ENCODE measurements around the gene LURAP1L.

LURAP1L gene, protein sequence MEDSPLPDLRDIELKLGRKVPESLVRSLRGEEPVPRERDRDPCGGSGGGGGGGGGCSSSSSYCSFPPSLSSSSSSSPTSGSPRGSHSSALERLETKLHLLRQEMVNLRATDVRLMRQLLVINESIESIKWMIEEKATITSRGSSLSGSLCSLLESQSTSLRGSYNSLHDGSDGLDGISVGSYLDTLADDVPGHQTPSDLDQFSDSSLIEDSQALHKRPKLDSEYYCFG

DNA sequence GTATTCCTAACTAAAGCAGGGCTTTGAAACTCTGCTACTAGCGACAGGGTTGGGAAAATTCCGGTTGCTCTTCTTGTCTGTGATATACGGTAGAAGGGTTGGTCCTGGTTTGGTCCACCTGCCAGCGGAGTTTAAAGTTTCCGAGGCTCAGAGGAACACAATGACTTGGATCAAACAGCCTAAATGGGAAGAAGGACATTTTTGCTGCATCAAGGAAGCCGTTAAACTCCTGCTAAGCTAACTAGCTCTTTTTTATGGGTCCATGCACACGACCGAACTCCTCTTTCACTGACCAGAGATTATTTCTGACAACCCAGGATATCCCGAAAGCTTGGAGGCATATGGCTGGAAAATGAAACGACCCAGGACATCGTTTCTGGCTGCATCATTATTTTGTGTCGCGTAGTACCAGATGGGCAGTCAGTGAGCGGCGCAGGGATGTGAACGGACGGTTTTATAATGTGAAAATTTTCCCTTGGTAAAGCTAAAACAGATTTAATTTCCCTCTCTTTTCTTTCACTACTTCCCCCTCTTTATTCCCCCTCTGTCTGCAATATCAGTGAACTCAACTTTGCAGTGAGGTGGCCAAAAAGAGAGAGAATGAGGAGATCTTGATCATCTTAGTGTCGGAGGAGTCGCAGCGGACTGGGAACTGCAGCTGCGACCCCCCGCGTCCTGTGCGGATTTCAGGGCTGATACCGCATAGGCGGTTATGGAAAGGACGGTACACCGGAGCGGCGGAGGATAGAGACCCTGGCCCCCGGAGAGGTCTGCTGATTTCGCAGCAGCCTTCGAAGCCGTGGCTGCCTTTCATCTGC lies at the start of gene LURAP1L:
TSS of gene LURAP1L (plus strand) at position 160 of the 818 bp plus-strand sequence. CDS start 696 bp downstream, outside the sequence.
- no peaks in the 10 kb centered on the region for H3K9me3 ChIP-seq (ENCODE audit: control insufficient read depth, insufficient read depth, low read length)
- H3K4me3 ChIP-seq (ENCODE audit: low read depth, low read length): peak within 1 kb of the TSS; percentile 81
- peaks cover 24% of the 10 kb centered on the region for H3K27me3 ChIP-seq (ENCODE audit: control insufficient read depth, insufficient read depth, low read length)
- peaks cover 4% of the 10 kb centered on the region; the same call in 1 of the 2 replicates for H3K4me1 ChIP-seq (ENCODE audit: control insufficient read depth, insufficient read depth, low read length)
- H3K27ac ChIP-seq (ENCODE audit: low read depth, low read length): no peak within 1 kb of the TSS
- no peaks in the 10 kb centered on the region for H3K36me3 ChIP-seq (ENCODE audit: control insufficient read depth, insufficient read depth, low read length)
- no peak within 1 kb of the TSS for H3K9ac ChIP-seq (ENCODE audit: low read depth, low read length)

DNA sequence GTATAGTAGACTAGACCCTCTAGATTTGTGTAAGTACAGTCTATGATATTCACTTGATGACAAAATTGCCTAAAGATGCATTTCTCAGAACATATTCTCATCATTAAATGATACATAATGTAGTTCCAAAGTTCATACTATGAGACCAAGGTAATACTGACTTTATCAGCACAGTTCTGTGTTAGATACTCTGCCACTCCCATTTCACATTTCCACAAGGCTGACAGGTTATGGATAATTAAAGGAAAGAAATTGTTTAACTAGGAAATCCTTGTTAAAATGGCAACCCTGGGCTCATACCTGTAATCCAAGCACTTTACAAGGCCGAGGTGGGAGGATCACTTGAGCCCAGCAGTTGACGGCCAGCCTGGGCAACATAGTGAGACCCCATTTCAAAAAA lies 48.0 kb upstream of the LURAP1L start:
- Histone ChIP-seq H3K4me3 (ENCODE audit: low read depth, low read length) (no peak overlapping the region), H3K27ac (ENCODE audit: low read depth, low read length) (no peak overlapping the region), H3K9ac (ENCODE audit: low read depth, low read length) (no peak overlapping the region), H3K9me3 (ENCODE audit: control insufficient read depth, insufficient read depth, low read length) (no peaks in the 10 kb centered on the region), H3K36me3 (ENCODE audit: control insufficient read depth, insufficient read depth, low read length) (no peaks in the 10 kb centered on the region), H3K27me3 (ENCODE audit: control insufficient read depth, insufficient read depth, low read length) (no peaks in the 10 kb centered on the region), H3K4me1 (ENCODE audit: control insufficient read depth, insufficient read depth, low read length) (no peaks in the 10 kb centered on the region)

DNA sequence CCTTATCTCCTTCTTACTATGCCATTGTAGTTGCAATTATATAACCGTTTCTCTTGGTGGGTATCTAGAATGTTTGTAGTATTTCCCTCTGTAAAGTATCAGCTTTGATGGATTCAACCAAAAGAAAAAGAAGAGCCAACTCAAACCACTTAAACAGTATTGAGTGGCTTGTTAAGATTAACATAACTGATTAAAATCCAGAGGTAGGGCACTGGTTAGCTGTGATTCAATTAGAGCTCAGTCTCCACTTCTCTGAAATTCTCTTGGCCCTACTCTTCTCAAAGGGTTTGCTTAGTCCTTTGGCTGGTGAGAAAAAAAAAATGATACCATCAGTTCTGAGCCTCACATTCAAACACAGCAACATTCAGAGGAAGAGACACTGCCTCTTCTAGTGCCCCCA lies 44.6 kb upstream of the LURAP1L start:
- Histone ChIP-seq H3K9ac (ENCODE audit: low read depth, low read length) (no peak overlapping the region), H3K9me3 (ENCODE audit: control insufficient read depth, insufficient read depth, low read length) (no peaks in the 10 kb centered on the region; the same call in 1 of the 2 replicates), H3K36me3 (ENCODE audit: control insufficient read depth, insufficient read depth, low read length) (no peaks in the 10 kb centered on the region), H3K27ac (ENCODE audit: low read depth, low read length) (no peak overlapping the region), H3K27me3 (ENCODE audit: control insufficient read depth, insufficient read depth, low read length) (no peaks in the 10 kb centered on the region), H3K4me1 (ENCODE audit: control insufficient read depth, insufficient read depth, low read length) (no peaks in the 10 kb centered on the region), H3K4me3 (ENCODE audit: low read depth, low read length) (no peak overlapping the region)

DNA sequence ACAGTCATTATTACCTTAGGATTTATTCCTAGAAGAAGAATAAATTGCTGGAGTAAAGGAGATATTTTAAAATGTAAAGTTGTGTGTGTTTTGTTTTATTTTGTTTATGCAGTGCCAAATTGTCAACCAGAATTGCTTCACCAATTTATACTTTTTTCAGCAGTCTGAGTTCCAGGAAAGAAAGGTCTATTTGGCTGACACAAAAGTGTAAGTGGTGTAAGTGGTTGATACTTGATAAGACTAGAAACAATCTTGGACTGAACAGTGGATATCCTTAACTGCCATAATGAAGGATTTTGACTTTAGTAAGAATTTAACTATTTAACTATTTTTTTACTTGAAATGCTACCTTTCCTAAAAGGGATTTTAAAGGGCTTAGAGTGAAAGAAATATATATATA lies 43.9 kb upstream of the LURAP1L start:
- Histone ChIP-seq H3K27me3 (ENCODE audit: control insufficient read depth, insufficient read depth, low read length) (no peaks in the 10 kb centered on the region), H3K4me3 (ENCODE audit: low read depth, low read length) (no peak overlapping the region), H3K9me3 (ENCODE audit: control insufficient read depth, insufficient read depth, low read length) (no peaks in the 10 kb centered on the region; the same call in 1 of the 2 replicates), H3K27ac (ENCODE audit: low read depth, low read length) (no peak overlapping the region), H3K4me1 (ENCODE audit: control insufficient read depth, insufficient read depth, low read length) (no peaks in the 10 kb centered on the region), H3K9ac (ENCODE audit: low read depth, low read length) (no peak overlapping the region), H3K36me3 (ENCODE audit: control insufficient read depth, insufficient read depth, low read length) (no peaks in the 10 kb centered on the region)

DNA sequence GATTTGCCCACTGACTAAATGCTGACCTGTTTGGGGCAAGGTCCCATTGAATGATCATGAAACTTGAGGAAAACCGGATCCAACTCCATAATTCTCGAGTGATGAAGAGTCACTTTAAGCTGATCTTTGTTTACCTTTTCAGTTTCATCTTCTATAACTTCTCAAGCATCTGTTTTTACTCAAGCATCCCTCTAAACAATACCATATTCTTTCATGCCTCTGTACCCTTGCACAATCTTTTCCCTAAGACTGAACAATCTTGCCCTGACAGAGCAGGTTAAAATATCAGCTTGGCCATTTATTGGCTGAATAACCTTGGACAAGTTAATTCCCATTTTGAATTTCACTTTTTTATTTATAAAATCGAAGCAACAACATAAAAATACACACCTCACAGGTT lies 41.8 kb upstream of the LURAP1L start:
- H3K9ac ChIP-seq (ENCODE audit: low read depth, low read length): no peak overlapping the region
- H3K4me3 ChIP-seq (ENCODE audit: low read depth, low read length): no peak overlapping the region
- H3K4me1 ChIP-seq (ENCODE audit: control insufficient read depth, insufficient read depth, low read length): no peaks in the 10 kb centered on the region
- H3K27ac ChIP-seq (ENCODE audit: low read depth, low read length): no peak overlapping the region
- no peaks in the 10 kb centered on the region; the same call in 1 of the 2 replicates for H3K9me3 ChIP-seq (ENCODE audit: control insufficient read depth, insufficient read depth, low read length)
- no peaks in the 10 kb centered on the region for H3K27me3 ChIP-seq (ENCODE audit: control insufficient read depth, insufficient read depth, low read length)
- H3K36me3 ChIP-seq (ENCODE audit: control insufficient read depth, insufficient read depth, low read length): no peaks in the 10 kb centered on the region

DNA sequence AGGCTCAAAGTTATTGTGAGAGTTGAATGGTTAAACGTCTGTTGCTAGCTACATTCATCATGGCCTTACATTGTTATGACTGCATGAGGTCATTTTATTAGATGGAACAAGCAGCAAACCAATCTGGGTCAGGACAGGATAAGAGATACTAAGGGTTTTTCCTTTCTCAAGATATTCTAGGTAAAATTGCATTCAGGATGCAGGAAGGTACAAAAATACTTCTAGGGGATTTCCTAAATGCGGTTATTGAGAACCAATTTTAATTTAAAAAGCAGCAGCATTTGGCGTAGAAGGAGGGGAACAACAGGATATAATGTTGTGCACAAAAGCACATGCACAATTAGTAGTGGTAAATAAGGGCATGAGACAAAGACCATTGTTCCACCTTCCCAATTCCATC lies 39.2 kb upstream of the LURAP1L start:
- H3K4me1 ChIP-seq (ENCODE audit: control insufficient read depth, insufficient read depth, low read length): 0 out of 2 replicates have a peak, but pooled peaks cover 6% of the 10 kb centered on the region
- H3K4me3 ChIP-seq (ENCODE audit: low read depth, low read length): no peak overlapping the region
- no peak overlapping the region for H3K9ac ChIP-seq (ENCODE audit: low read depth, low read length)
- no peaks in the 10 kb centered on the region for H3K36me3 ChIP-seq (ENCODE audit: control insufficient read depth, insufficient read depth, low read length)
- H3K27me3 ChIP-seq (ENCODE audit: control insufficient read depth, insufficient read depth, low read length): no peaks in the 10 kb centered on the region
- H3K9me3 ChIP-seq (ENCODE audit: control insufficient read depth, insufficient read depth, low read length): no peaks in the 10 kb centered on the region; the same call in 1 of the 2 replicates
- H3K27ac ChIP-seq (ENCODE audit: low read depth, low read length): no peak overlapping the region

DNA sequence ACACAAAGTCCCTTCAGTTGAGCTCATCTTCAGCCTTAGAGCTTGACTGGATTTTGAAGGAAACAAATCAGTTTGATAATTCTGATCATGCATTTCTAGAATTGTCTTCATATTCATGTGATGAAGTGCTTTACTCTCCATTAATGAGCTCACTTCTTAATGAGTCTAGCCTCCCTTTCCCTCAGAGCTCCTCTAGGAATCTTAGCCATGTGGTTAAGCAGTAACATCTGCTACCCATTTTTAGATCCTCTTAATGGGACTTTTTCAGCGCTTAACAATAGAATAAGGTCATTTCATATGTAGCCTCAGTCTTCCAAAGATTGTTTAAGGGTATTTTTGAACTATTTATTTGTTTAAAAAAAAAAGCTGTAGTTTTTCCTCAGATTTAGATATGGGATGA lies 36.9 kb upstream of the LURAP1L start:
- Histone ChIP-seq H3K4me1 (ENCODE audit: control insufficient read depth, insufficient read depth, low read length) (0 out of 2 replicates have a peak, but pooled peaks cover 6% of the 10 kb centered on the region), H3K36me3 (ENCODE audit: control insufficient read depth, insufficient read depth, low read length) (no peaks in the 10 kb centered on the region), H3K27me3 (ENCODE audit: control insufficient read depth, insufficient read depth, low read length) (no peaks in the 10 kb centered on the region), H3K9ac (ENCODE audit: low read depth, low read length) (no peak overlapping the region), H3K9me3 (ENCODE audit: control insufficient read depth, insufficient read depth, low read length) (no peaks in the 10 kb centered on the region; the same call in 1 of the 2 replicates), H3K27ac (ENCODE audit: low read depth, low read length) (no peak overlapping the region), H3K4me3 (ENCODE audit: low read depth, low read length) (no peak overlapping the region)

DNA sequence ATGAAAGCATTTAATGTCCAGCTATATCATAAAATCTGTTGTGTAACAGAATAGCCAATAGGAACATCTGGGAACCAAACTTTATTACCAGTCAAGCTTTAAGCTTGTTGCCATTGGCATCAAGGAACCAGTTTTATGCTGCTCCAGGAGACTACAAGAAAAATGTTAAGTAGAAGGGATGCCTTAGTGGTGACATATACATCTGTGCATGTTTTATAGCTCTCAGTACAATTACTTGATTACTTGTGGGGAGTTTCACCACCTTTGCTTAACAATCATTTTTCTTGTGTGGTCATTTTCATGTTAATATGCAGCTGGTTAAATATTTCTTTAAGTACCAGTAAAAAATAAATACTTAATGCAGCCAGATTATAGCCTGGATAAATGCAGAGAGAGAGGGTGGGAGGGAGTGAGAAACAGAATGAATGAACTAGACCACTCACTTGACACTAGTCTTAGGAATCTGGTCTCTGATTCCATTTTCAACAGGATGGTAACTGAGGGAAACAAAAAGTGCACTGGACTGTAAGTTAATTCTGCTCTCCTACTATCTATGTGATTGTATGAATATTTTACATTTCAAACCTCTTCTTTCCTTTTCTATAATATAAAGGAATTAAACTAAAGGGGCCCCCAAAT lies 35.7 kb upstream of the LURAP1L start:
- H3K9ac ChIP-seq (ENCODE audit: low read depth, low read length): no peak overlapping the region
- no peaks in the 10 kb centered on the region for H3K27me3 ChIP-seq (ENCODE audit: control insufficient read depth, insufficient read depth, low read length)
- H3K9me3 ChIP-seq (ENCODE audit: control insufficient read depth, insufficient read depth, low read length): no peaks in the 10 kb centered on the region; the same call in 1 of the 2 replicates
- H3K4me3 ChIP-seq (ENCODE audit: low read depth, low read length): no peak overlapping the region
- 0 out of 2 replicates have a peak, but pooled peaks cover 6% of the 10 kb centered on the region for H3K4me1 ChIP-seq (ENCODE audit: control insufficient read depth, insufficient read depth, low read length)
- no peaks in the 10 kb centered on the region for H3K36me3 ChIP-seq (ENCODE audit: control insufficient read depth, insufficient read depth, low read length)
- H3K27ac ChIP-seq (ENCODE audit: low read depth, low read length): no peak overlapping the region

DNA sequence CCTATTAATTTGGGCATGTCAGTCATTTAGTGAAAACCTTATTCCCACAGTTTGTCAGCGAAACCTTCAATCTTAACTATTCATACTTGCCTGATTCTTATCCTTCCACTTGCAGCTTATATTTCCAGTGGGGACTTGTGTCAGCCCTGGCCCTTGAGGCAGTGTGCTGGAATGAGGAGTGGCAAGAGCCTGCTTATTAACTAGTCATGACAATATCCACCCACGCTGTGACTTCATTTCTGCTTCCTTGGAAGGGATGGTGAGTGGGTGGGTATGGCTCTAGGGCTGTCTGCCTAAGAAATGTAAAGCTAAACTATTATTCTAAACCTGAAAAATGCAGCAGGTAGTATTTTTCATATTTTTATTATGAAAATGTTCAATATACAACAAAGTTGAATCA lies 34.0 kb upstream of the LURAP1L start:
- no peaks in the 10 kb centered on the region for H3K27me3 ChIP-seq (ENCODE audit: control insufficient read depth, insufficient read depth, low read length)
- no peak overlapping the region for H3K9ac ChIP-seq (ENCODE audit: low read depth, low read length)
- 0 out of 2 replicates have a peak, but pooled peaks cover 6% of the 10 kb centered on the region for H3K4me1 ChIP-seq (ENCODE audit: control insufficient read depth, insufficient read depth, low read length)
- H3K9me3 ChIP-seq (ENCODE audit: control insufficient read depth, insufficient read depth, low read length): no peaks in the 10 kb centered on the region
- H3K4me3 ChIP-seq (ENCODE audit: low read depth, low read length): no peak overlapping the region
- H3K36me3 ChIP-seq (ENCODE audit: control insufficient read depth, insufficient read depth, low read length): no peaks in the 10 kb centered on the region
- no peak overlapping the region for H3K27ac ChIP-seq (ENCODE audit: low read depth, low read length)

DNA sequence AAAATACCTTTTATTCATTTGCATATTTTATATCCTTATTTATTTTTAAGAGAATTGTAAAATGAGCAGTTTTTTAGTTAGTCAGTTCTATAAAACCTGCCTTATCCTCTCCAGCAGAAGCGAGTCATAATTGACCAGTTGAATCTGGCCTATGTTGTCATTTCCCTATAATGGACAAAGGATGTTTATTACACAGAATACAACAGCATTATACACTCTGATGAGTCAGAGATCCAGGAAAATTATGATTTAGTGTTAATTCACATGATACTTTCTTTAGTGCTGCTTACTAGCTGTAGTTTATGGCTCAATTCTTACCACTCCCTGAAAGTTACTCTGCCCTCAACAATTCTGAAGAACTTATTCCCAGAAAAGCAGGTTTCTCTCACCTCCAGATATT lies 26.8 kb upstream of the LURAP1L start:
- Histone ChIP-seq H3K9ac (ENCODE audit: low read depth, low read length) (no peak overlapping the region), H3K36me3 (ENCODE audit: control insufficient read depth, insufficient read depth, low read length) (no peaks in the 10 kb centered on the region), H3K27ac (ENCODE audit: low read depth, low read length) (no peak overlapping the region), H3K27me3 (ENCODE audit: control insufficient read depth, insufficient read depth, low read length) (no peaks in the 10 kb centered on the region), H3K9me3 (ENCODE audit: control insufficient read depth, insufficient read depth, low read length) (no peaks in the 10 kb centered on the region), H3K4me3 (ENCODE audit: low read depth, low read length) (no peak overlapping the region), H3K4me1 (ENCODE audit: control insufficient read depth, insufficient read depth, low read length) (no peaks in the 10 kb centered on the region)

DNA sequence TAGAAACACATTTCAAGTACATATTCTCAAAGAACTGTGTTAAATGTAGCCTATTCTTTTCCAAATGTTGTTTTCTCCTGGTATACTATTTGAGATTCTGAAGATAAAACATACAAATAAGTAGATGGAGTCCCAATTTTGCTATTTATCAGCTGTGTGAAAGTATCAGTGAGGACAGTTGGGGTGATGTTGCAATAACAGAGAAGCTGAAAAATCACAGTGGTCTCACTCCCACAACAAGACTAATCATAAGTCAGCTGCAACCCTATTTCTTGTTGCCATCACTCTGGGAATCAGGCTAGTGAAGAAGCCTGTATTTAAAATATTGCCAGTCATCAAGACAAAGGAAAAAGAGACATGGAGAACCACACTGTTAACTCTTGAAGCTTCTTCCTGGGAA lies 25.9 kb upstream of the LURAP1L start:
- H3K27me3 ChIP-seq (ENCODE audit: control insufficient read depth, insufficient read depth, low read length): no peaks in the 10 kb centered on the region
- no peaks in the 10 kb centered on the region for H3K9me3 ChIP-seq (ENCODE audit: control insufficient read depth, insufficient read depth, low read length)
- H3K4me1 ChIP-seq (ENCODE audit: control insufficient read depth, insufficient read depth, low read length): no peaks in the 10 kb centered on the region

More for the DNA sequence above, 25.9 kb upstream of the LURAP1L start:
- no peak overlapping the region for H3K27ac ChIP-seq (ENCODE audit: low read depth, low read length)
- H3K4me3 ChIP-seq (ENCODE audit: low read depth, low read length): no peak overlapping the region
- H3K36me3 ChIP-seq (ENCODE audit: control insufficient read depth, insufficient read depth, low read length): no peaks in the 10 kb centered on the region
- no peak overlapping the region for H3K9ac ChIP-seq (ENCODE audit: low read depth, low read length)
